Activated T-helper 2 cell treated with anti-CD3 and anti-CD28 coated beads, Interferon-gamma antibody, Interleukin-2, Interleukin-4, amounts not matched to agents 10 μg/mL and 5 μg/mL and 100 μg/mL, durations not matched to agents 14 hours and 24 hours and 36 hours (primary cell): Measurements from ENCODE around the gene ZMYND12. TPM values are rescaled to one million over a fixed set of nuclear protein-coding genes. Genes with fewer than 3 reads are reported as not detected.
"Not testable (repeated sequence)": the region's sequence is repeated elsewhere in the genome, so short reads cannot be mapped to it uniquely, and the experiment has no call there.

Experiments
- DNase-seq: peaks from one replicate; pipeline ENCODE4 v3.0.0; 2021; ENCODE audit warnings: low spot score
- H3K27ac Mint-ChIP-seq: one replicate; pipeline ENCODE4 v1.8.0; 2021; ENCODE audit warnings: mixed read lengths
- H3K27me3 Mint-ChIP-seq: one replicate; pipeline ENCODE4 v1.8.0; 2021; ENCODE audit warnings: low read depth, mixed read lengths
- H3K36me3 Mint-ChIP-seq: one replicate; pipeline ENCODE4 v1.8.0; 2021; ENCODE audit warnings: low read depth, mixed read lengths
- H3K4me1 Mint-ChIP-seq: one replicate; pipeline ENCODE4 v1.8.0; 2021; ENCODE audit warnings: low read depth, mixed read lengths
- H3K4me3 Mint-ChIP-seq: one replicate; pipeline ENCODE4 v1.8.0; 2021; ENCODE audit warnings: low read depth, mild to moderate bottlenecking, moderate library complexity, mixed read lengths
- H3K9me3 Mint-ChIP-seq: one replicate; pipeline ENCODE4 v1.8.0; 2021; ENCODE audit warnings: mixed read lengths
- intact Hi-C: fragments of 100-400 bp; cut with micrococcal nuclease; formaldehyde crosslinking; loops from one replicate; pipeline ENCODE4 v1.15.1; 2023
- total RNA-seq: library from RNA; stranded (reverse); gene quantifications from 2 replicates; pipeline ENCODE4 v1.2.3, GENCODE V29; 2022

ZMYND12 gene
- 0.11 and 0.28 TPM in 2 replicates for total RNA-seq

- DNase-seq, result peak; percentile 87
- intact Hi-C loops, result loop anchor here (1.0 to 10.0 kb wide), 3 partner anchors 121 to 309 kb away; partner anchors contain the start of genes C1orf50, FOXJ3, P3H1 and YBX1
- peaks cover 45% of the 10 kb centered on the region for H3K36me3 Mint-ChIP-seq
- H3K9me3 Mint-ChIP-seq, result no peaks in the 10 kb centered on the region
- peak within 1 kb of the TSS; percentile 98 for H3K27ac Mint-ChIP-seq
- peak within 1 kb of the TSS; percentile 93 for H3K4me3 Mint-ChIP-seq
- H3K27me3 Mint-ChIP-seq, result peaks cover 3% of the 10 kb centered on the region
- peaks cover 24% of the 10 kb centered on the region for H3K4me1 Mint-ChIP-seq
These were observed at the start of gene ZMYND12, which contains the start of gene PPCS for GRCh38 chr1:42456010-42456753. ZMYND12 (minus strand) TSS chr1:42456022; CDS start chr1:42455997, 25 bp downstream. PPCS (plus strand) TSS chr1:42456543; CDS start chr1:42456566, 23 bp downstream.

- DNase-seq, result no peak
- Mint-ChIP-seq H3K27me3 (no peaks in the 10 kb centered on the region), H3K4me1 (no peaks in the 10 kb centered on the region), H3K9me3 (peaks cover 28% of the 10 kb centered on the region), H3K27ac (no peak overlapping the region), H3K4me3 (no peak overlapping the region), H3K36me3 (peaks cover 3% of the 10 kb centered on the region)
- intact Hi-C loops, result no loop called here
These were observed 48.8 kb upstream of the ZMYND12 start for GRCh38 chr1:42504535-42505128.

- peaks cover 28% of the 10 kb centered on the region for H3K9me3 Mint-ChIP-seq
- H3K27ac Mint-ChIP-seq, H3K4me1 Mint-ChIP-seq, intact Hi-C loops, H3K36me3 Mint-ChIP-seq, H3K27me3 Mint-ChIP-seq, DNase-seq, H3K4me3 Mint-ChIP-seq: not testable (repeated sequence)
These were observed 46.2 kb upstream of the ZMYND12 start for GRCh38 chr1:42502031-42502430.

- no peak overlapping the region for H3K4me3 Mint-ChIP-seq
- H3K27ac Mint-ChIP-seq, result no peak overlapping the region
- DNase-seq, result no peak
- H3K9me3 Mint-ChIP-seq, result no peaks in the 10 kb centered on the region
- H3K36me3 Mint-ChIP-seq, result no peaks in the 10 kb centered on the region
- intact Hi-C loops, result no loop called here
- peaks cover 2% of the 10 kb centered on the region for H3K27me3 Mint-ChIP-seq
- H3K4me1 Mint-ChIP-seq, result no peaks in the 10 kb centered on the region
These were observed 34.4 kb upstream of the ZMYND12 start for GRCh38 chr1:42490237-42490636.

GRCh38 chr1:42484382-42484781 lies 28.6 kb upstream of the ZMYND12 start:
- Mint-ChIP-seq H3K9me3 (no peaks in the 10 kb centered on the region), H3K4me3 (no peak overlapping the region), H3K27me3 (peaks cover 2% of the 10 kb centered on the region), H3K27ac (no peak overlapping the region), H3K4me1 (no peaks in the 10 kb centered on the region), H3K36me3 (no peaks in the 10 kb centered on the region)
- no peak for DNase-seq
- intact Hi-C loops, result no loop called here

- H3K9me3 Mint-ChIP-seq, result no peaks in the 10 kb centered on the region
- peaks cover 2% of the 10 kb centered on the region for H3K27me3 Mint-ChIP-seq
- no peak for DNase-seq
- no peaks in the 10 kb centered on the region for H3K36me3 Mint-ChIP-seq
- intact Hi-C loops, result no loop called here
- no peak overlapping the region for H3K27ac Mint-ChIP-seq
- no peak overlapping the region for H3K4me3 Mint-ChIP-seq
- no peaks in the 10 kb centered on the region for H3K4me1 Mint-ChIP-seq
These were observed 26.9 kb upstream of the ZMYND12 start for GRCh38 chr1:42482635-42483153.

- DNase-seq, result no peak
- no peaks in the 10 kb centered on the region for H3K27me3 Mint-ChIP-seq
- H3K36me3 Mint-ChIP-seq, result no peaks in the 10 kb centered on the region
- no peak overlapping the region for H3K4me3 Mint-ChIP-seq
- no peaks in the 10 kb centered on the region for H3K4me1 Mint-ChIP-seq
- intact Hi-C loops, result no loop called here
- no peak overlapping the region for H3K27ac Mint-ChIP-seq
- H3K9me3 Mint-ChIP-seq, result no peaks in the 10 kb centered on the region
These were observed 25.1 kb upstream of the ZMYND12 start for GRCh38 chr1:42480921-42481320.

GRCh38 chr1:42479621-42480020 lies 23.8 kb upstream of the ZMYND12 start:
- no peaks in the 10 kb centered on the region for H3K4me1 Mint-ChIP-seq
- H3K9me3 Mint-ChIP-seq, result no peaks in the 10 kb centered on the region
- no peaks in the 10 kb centered on the region for H3K27me3 Mint-ChIP-seq
- no peaks in the 10 kb centered on the region for H3K36me3 Mint-ChIP-seq
- no peak for DNase-seq
- intact Hi-C loops, result no loop called here
- H3K27ac Mint-ChIP-seq, result no peak overlapping the region
- H3K4me3 Mint-ChIP-seq, result no peak overlapping the region

GRCh38 chr1:42477775-42478174 lies 22.0 kb upstream of the ZMYND12 start:
- Mint-ChIP-seq H3K4me1 (no peaks in the 10 kb centered on the region), H3K36me3 (no peaks in the 10 kb centered on the region), H3K9me3 (no peaks in the 10 kb centered on the region), H3K27me3 (no peaks in the 10 kb centered on the region), H3K27ac (no peak overlapping the region), H3K4me3 (no peak overlapping the region)
- intact Hi-C loops, result no loop called here
- no peak for DNase-seq

GRCh38 chr1:42477354-42477753 lies 21.5 kb upstream of the ZMYND12 start:
- intact Hi-C loops, H3K4me3 Mint-ChIP-seq, H3K9me3 Mint-ChIP-seq, H3K27ac Mint-ChIP-seq, H3K4me1 Mint-ChIP-seq, DNase-seq, H3K27me3 Mint-ChIP-seq, H3K36me3 Mint-ChIP-seq: not testable (repeated sequence)

GRCh38 chr1:42476605-42477004 lies 20.8 kb upstream of the ZMYND12 start:
- Mint-ChIP-seq H3K27ac (no peak overlapping the region), H3K4me1 (no peaks in the 10 kb centered on the region), H3K4me3 (no peak overlapping the region), H3K36me3 (no peaks in the 10 kb centered on the region), H3K27me3 (no peaks in the 10 kb centered on the region), H3K9me3 (no peaks in the 10 kb centered on the region)
- DNase-seq, result no peak
- intact Hi-C loops, result no loop called here

- no peaks in the 10 kb centered on the region for H3K36me3 Mint-ChIP-seq
- no peak for DNase-seq
- no peak overlapping the region for H3K27ac Mint-ChIP-seq
- no peak overlapping the region for H3K4me3 Mint-ChIP-seq
- H3K4me1 Mint-ChIP-seq, result no peaks in the 10 kb centered on the region
- H3K27me3 Mint-ChIP-seq, result peaks cover 12% of the 10 kb centered on the region
- no peaks in the 10 kb centered on the region for H3K9me3 Mint-ChIP-seq
- intact Hi-C loops, result no loop called here
These were observed 13.9 kb upstream of the ZMYND12 start for GRCh38 chr1:42469727-42470126.

- Mint-ChIP-seq H3K9me3 (no peaks in the 10 kb centered on the region), H3K27me3 (peaks cover 22% of the 10 kb centered on the region), H3K4me3 (no peak overlapping the region), H3K4me1 (peaks cover 20% of the 10 kb centered on the region), H3K27ac (no peak overlapping the region), H3K36me3 (peaks cover 11% of the 10 kb centered on the region)
- DNase-seq, result no peak
- intact Hi-C loops, result no loop called here
These were observed 10.2 kb upstream of the ZMYND12 start for GRCh38 chr1:42466030-42466429.
